Measurements from ENCODE around the gene RALGPS2.

Gene RALGPS2

DNA sequence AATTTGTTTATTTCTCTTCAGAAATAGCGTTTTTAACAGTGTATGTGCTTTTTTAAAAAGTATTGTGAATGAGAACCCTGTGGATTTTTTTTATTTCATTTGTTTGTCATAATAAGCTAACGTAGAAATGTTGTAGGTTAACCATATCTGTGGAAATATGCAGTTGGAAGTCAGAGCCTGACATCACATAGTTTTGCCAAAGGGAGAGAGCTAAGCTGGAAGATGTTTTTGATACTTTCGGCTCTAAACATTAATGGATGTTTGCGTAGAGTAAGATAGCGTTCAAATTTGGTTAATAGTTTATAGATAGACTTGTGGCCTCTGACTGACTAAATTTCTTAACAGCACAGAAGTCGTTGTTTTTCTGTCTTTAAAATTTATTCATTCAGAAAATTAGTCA is 193.3 kb downstream of the RALGPS2 start:
- H3K4me2 ChIP-seq (ENCODE audit: low read depth, low read length, poor library complexity, severe bottlenecking): no peak overlapping the region
- H4K20me1 ChIP-seq (ENCODE audit: low read depth, low read length): no peaks in the 10 kb centered on the region
- no peak overlapping the region for H3K27ac ChIP-seq (ENCODE audit: low read depth, low read length)
- no peaks in the 10 kb centered on the region for H3K79me2 ChIP-seq (ENCODE audit: insufficient read depth, low read length)
- no peaks in the 10 kb centered on the region for H3K27me3 ChIP-seq (ENCODE audit: low read length)
- no peak overlapping the region for H3K9ac ChIP-seq (ENCODE audit: low read length)
- H3F3A ChIP-seq (ENCODE audit: insufficient read depth): no peaks in the 10 kb centered on the region; the same call in 1 of the 2 replicates
- H3K4me3 ChIP-seq (ENCODE audit: insufficient read depth, low read length, poor library complexity, severe bottlenecking): no peak overlapping the region
- peaks cover 68% of the 10 kb centered on the region for H3K36me3 ChIP-seq (ENCODE audit: low read length)
- TF ChIP-seq, protein P1, sequence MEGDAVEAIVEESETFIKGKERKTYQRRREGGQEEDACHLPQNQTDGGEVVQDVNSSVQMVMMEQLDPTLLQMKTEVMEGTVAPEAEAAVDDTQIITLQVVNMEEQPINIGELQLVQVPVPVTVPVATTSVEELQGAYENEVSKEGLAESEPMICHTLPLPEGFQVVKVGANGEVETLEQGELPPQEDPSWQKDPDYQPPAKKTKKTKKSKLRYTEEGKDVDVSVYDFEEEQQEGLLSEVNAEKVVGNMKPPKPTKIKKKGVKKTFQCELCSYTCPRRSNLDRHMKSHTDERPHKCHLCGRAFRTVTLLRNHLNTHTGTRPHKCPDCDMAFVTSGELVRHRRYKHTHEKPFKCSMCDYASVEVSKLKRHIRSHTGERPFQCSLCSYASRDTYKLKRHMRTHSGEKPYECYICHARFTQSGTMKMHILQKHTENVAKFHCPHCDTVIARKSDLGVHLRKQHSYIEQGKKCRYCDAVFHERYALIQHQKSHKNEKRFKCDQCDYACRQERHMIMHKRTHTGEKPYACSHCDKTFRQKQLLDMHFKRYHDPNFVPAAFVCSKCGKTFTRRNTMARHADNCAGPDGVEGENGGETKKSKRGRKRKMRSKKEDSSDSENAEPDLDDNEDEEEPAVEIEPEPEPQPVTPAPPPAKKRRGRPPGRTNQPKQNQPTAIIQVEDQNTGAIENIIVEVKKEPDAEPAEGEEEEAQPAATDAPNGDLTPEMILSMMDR (IDR thresholded peaks at IDR 0.05; ENCODE audit: insufficient read depth, low read length, poor library complexity, severe bottlenecking): no peak
- no peak for TF ChIP-seq EZH2phosphoT487 (conservative IDR thresholded peaks at IDR 0.05; ENCODE audit: low read length)
- H3K9me3 ChIP-seq (ENCODE audit: insufficient read depth, low read length): no peaks in the 10 kb centered on the region
- no peak overlapping the region for H2AFZ ChIP-seq (ENCODE audit: low read depth, low read length, severe bottlenecking)
- no peaks in the 10 kb centered on the region for H3K9me2 ChIP-seq (replicated peaks; ENCODE audit: insufficient read depth, low read length)

DNA sequence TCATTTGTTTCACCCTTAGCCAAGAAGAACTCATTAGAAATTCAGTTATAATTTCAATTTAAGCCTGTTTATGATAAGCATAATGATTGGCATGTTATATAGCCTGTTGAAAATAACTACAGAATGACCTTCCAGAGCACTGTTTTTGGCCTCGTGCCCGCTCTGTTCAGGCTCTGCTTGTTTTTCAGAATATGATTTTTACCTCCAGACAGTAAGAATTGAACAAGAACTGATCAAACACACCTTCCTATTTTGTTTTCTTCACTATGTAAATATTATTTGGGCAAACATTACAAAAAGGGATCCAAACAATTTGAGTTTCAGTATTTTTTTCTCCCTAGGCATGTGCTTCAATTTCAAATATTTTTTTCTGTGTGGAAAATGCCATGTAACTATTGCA is 193.9 kb downstream of the RALGPS2 start:
- Histone ChIP-seq H3K27me3 (ENCODE audit: low read length) (no peaks in the 10 kb centered on the region), H3K4me2 (ENCODE audit: low read depth, low read length, poor library complexity, severe bottlenecking) (no peak overlapping the region), H3K4me3 (ENCODE audit: insufficient read depth, low read length, poor library complexity, severe bottlenecking) (no peak overlapping the region), H3K36me3 (ENCODE audit: low read length) (peaks cover 70% of the 10 kb centered on the region), H3K9ac (ENCODE audit: low read length) (no peak overlapping the region), H3K9me2 (replicated peaks; ENCODE audit: insufficient read depth, low read length) (no peaks in the 10 kb centered on the region), H4K20me1 (ENCODE audit: low read depth, low read length) (no peaks in the 10 kb centered on the region), H3F3A (ENCODE audit: insufficient read depth) (no peaks in the 10 kb centered on the region; the same call in 1 of the 2 replicates), H3K79me2 (ENCODE audit: insufficient read depth, low read length) (no peaks in the 10 kb centered on the region), H2AFZ (ENCODE audit: low read depth, low read length, severe bottlenecking) (no peak overlapping the region), H3K9me3 (ENCODE audit: insufficient read depth, low read length) (no peaks in the 10 kb centered on the region), H3K27ac (ENCODE audit: low read depth, low read length) (no peak overlapping the region)
- TF ChIP-seq, protein P1 (IDR thresholded peaks at IDR 0.05; ENCODE audit: insufficient read depth, low read length, poor library complexity, severe bottlenecking): no peak
- no peak for TF ChIP-seq EZH2phosphoT487 (conservative IDR thresholded peaks at IDR 0.05; ENCODE audit: low read length)

DNA sequence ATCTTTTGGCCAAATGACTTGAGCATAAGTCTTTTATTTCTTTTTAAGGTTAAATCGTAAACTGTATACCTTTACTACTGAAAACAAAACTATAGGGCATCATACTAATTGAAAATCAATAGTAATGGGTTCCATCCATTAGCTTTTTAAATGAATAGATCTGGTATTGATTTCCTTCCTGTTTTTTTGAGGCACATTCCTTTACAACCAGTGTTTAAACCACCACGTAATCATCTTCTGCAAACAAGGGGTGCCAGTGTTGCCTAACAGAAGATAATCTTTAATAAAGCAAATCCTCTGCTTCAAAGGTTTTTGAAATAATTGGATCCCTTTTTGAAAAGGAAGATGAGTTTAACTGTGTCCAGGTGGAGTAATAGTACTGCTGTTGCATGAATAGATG is 194.5 kb downstream of the RALGPS2 start:
- no peak overlapping the region for H3K27ac ChIP-seq (ENCODE audit: low read depth, low read length)
- H4K20me1 ChIP-seq (ENCODE audit: low read depth, low read length): no peaks in the 10 kb centered on the region
- TF ChIP-seq, protein P1 (IDR thresholded peaks at IDR 0.05; ENCODE audit: insufficient read depth, low read length, poor library complexity, severe bottlenecking): no peak
- no peak for TF ChIP-seq EZH2phosphoT487 (conservative IDR thresholded peaks at IDR 0.05; ENCODE audit: low read length)
- H3K79me2 ChIP-seq (ENCODE audit: insufficient read depth, low read length): no peaks in the 10 kb centered on the region
- H3K4me2 ChIP-seq (ENCODE audit: low read depth, low read length, poor library complexity, severe bottlenecking): no peak overlapping the region
- no peaks in the 10 kb centered on the region for H3K9me3 ChIP-seq (ENCODE audit: insufficient read depth, low read length)
- H3F3A ChIP-seq (ENCODE audit: insufficient read depth): no peaks in the 10 kb centered on the region; the same call in 1 of the 2 replicates
- no peak overlapping the region for H2AFZ ChIP-seq (ENCODE audit: low read depth, low read length, severe bottlenecking)
- peaks cover 67% of the 10 kb centered on the region for H3K36me3 ChIP-seq (ENCODE audit: low read length)
- no peak overlapping the region for H3K9ac ChIP-seq (ENCODE audit: low read length)
- H3K27me3 ChIP-seq (ENCODE audit: low read length): no peaks in the 10 kb centered on the region
- no peaks in the 10 kb centered on the region for H3K9me2 ChIP-seq (replicated peaks; ENCODE audit: insufficient read depth, low read length)
- H3K4me3 ChIP-seq (ENCODE audit: insufficient read depth, low read length, poor library complexity, severe bottlenecking): no peak overlapping the region

Data from SU-DHL-6 (cell line).